Stimulated activated CD8-positive, alpha-beta memory T cell treated with anti-CD3 and anti-CD28 coated beads, Interleukin-7, amount 100 ng/mL, for 24 hours (primary cell): ENCODE results near the gene TRIO.
A peak's percentile ranks its signal among the peaks of the same experiment; 100 is the strongest.
"Not testable (repeated sequence)": the region's sequence is repeated elsewhere in the genome, so short reads cannot be mapped to it uniquely, and the experiment has no call there.

ENCODE experiments used
- DNase-seq: peaks from one replicate; pipeline ENCODE4 v3.0.0-alpha.2; 2020; ENCODE audit warnings: low read depth

TRIO gene

DNA sequence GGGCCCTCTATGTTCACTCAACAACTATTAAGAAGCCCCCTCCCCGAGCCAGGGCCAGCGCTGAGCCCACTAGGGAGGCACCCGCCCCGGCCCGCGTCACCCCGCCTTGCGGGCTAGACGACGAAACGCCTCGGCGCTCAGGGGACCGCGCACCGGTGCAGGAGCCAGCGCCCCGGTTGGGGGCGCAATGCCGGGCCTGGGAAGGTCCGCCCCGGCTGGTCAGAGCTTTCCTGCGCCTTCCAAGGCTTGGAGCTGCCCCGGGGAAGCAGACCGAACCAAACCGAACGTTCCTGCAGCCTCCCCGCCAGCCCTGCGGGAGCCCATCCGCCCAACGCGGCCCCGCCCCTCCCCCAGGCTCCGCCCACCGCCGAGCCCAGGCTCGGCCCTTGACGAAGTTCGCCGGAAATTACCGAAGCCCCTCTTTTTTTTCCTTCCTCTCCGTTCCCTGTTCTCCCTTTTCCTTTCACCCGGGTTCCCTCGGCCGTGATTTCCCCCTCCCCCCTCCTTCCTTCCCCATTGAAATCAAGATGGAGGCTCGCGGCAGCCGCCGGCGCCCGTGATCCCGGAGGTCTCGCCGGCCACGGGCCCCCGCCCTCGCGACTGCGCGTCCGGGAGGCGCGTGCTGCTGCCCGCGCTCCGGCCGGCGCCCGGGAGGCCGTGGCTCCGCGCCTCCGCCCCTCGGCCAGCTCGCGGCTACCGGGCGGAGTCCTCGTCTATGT is at the start of gene TRIO:
Gene TRIO (plus strand): TSS at position 516 of the 719 bp plus-strand sequence. CDS start 384 bp downstream, outside the sequence.
- DNase-seq: peak; percentile 48

GRCh38 chr5:14097380-14097779 is 45.8 kb upstream of the TRIO start:
- not testable (repeated sequence) for DNase-seq

- DNase-seq: no peak
Observed at GRCh38 chr5:14097998-14098471, 45.1 kb upstream of the TRIO start.

- no peak for DNase-seq
Observed at GRCh38 chr5:14100281-14100680, 42.9 kb upstream of the TRIO start.

GRCh38 chr5:14101922-14102321 is 41.2 kb upstream of the TRIO start:
- no peak for DNase-seq

DNA sequence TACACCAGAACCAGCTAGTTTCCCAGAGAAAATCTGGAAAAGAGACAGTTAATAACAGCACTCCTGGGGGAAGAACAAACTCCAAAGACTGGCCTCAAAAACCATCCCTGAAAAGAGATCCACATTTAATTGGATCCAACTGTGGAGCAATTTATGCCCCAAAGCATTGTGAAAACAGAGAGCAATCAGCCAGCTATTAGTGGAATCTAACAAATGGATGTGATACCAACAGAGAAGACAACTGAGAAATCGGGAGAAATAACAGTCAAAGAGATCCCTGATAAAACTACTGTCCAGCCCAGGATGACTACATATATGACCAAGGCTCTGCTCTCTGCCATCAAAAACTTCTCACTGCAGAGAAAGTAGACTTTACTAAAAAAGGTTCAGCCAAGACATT is 40.5 kb upstream of the TRIO start:
- no peak for DNase-seq

DNA sequence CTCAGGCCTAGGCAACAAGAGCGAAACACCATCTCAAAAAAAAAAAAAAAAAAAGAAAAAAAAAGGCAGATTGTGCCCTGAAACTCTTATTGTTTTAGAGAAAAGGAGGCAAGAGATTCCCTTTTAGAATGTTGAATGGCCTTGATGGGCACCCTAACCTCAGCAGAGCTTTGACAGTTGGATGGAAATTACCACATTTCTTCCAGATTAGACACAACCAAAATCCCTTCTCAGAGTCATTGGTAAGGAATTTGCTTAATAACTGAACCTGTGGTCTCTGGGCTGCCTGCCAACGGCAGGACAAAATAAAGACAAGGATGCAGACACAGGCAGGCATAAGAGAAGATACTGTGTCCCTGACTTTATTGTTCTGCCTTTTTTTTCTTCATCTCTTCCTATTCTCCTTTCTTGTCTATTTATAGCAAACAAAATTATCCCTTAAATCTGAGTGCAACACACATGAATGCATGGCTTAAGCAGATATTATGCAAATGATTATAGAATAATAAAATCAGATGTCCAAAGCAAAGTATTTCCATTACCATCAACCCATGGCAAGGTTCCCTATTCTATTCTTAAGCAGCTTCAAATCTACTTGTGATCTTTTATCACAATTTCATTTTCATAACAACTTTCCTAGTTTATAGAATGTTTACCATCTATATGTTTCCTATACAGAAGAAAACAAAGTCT is 37.3 kb upstream of the TRIO start:
- no peak for DNase-seq

GRCh38 chr5:14107536-14107935 is 35.6 kb upstream of the TRIO start:
- DNase-seq: no peak

DNA sequence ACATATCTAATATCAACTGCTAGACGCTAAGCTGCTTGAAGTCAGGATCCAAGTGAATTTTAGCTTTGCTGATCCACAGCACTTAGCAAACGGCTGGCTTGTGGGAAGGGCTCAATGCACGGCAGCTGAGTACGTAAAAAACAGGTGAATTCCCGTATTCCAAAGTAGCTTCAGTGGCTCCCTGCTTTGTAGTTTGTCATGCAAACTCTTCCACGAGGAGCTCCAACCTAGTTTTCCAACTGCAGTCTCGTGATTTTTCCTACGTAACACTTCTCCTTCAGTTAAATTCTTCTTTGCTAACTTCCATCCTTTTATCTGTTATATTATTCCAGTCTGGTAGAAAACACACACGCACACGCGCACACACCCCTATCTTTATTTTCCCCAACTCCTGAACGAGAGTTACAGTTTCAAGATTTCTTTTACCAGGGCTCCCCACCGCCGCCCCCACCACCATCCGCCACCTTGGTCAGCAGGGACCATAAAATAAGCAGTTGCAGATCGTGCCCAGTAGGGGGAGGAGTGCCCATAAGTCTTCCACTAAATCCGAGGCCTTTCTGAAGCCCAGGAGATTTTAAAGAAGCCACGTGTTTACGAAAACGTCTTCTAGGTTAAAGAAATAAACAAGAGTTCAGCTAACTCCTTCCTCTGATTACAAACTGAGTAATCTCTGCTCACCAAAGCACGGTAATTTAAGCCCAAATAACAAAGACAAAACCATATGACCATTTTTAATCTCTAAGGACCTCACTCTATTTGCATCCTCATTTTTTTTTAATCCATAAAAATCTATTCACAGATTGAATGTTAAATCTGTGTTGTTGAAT is 34.8 kb upstream of the TRIO start:
- DNase-seq: no peak

GRCh38 chr5:14109041-14109747 is 33.9 kb upstream of the TRIO start:
- DNase-seq: no peak

DNA sequence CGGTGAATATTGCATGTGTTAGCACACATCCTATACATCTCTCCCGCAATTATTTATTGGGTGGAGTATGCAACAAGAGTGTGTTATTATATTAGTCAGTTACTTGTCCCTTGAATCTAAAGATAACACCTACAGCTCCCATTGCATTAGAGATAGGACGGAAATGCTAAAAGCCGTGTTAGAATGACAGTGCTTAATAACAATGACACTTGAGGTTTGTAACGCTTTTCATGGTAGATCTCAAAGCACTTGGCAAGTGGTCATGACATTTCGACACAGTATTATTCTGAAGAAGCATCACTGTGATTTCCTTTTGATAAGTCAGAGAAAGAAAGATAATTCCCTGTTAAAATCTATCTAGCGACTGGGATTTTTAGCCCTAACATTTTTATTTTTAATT is 33.4 kb upstream of the TRIO start:
- no peak for DNase-seq

GRCh38 chr5:14110196-14110595 is 32.9 kb upstream of the TRIO start:
- no peak for DNase-seq

- DNase-seq: no peak
Observed at GRCh38 chr5:14110680-14111079, 32.5 kb upstream of the TRIO start.

DNA sequence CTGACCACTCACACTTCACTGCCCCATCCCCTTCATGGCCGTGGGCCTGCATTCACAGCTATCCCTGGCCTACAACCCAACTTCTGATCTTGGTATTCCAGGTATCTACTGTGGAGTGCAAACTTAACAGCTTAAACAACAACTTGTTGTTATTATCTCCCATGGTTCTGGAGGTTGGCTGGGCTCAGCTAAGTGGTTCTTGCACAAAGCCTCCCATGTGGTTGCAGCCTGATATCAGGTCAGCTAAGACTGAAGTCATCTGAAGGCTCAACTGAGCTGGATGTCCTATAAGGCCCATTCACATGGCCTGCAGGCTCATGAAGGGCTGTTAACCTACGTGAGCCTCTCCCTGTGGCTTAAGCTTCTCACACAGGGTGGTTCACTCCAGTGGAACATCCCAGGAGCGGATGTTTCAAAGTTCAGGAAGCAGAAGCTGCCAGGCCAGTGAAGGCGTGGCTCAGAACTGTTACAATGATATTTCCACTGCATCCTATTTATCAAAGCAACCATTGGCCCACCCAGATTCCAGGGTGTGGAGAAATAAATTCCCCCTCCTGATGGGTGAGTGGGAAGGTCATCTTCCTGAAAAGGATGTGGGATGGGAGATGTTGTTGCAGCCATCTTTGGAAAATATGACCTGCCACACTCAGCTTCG is 30.0 kb upstream of the TRIO start:
- DNase-seq: no peak

DNA sequence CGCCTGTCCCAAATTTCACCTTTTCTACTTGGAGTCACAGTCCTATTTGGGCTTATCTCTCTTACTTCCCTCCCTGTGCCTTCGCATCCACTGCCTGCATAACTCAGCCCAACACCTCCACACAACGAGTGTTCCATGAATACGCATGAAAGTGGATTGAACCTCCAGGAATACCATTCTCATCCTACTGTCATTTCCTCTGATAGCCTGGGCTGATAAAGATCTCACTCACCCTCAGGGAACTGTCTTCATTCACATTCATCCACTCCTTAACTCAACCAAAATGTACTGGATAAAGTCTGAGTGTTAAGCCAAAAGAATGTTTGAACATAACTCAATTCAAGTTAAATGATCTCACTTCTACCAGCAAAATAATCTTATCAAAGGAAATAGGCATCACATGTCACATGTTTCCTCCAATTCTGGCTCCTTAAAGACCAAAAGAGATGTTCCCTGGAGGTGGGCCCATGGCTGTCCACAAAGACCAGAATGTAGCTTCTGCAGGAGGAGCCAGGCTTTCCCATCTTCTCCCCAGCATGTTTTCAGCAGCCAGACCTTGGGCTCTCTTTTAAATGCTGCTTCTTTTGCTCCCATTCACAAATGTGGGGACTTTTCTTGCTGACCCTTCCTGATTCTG is 28.4 kb upstream of the TRIO start:
- DNase-seq: no peak

DNA sequence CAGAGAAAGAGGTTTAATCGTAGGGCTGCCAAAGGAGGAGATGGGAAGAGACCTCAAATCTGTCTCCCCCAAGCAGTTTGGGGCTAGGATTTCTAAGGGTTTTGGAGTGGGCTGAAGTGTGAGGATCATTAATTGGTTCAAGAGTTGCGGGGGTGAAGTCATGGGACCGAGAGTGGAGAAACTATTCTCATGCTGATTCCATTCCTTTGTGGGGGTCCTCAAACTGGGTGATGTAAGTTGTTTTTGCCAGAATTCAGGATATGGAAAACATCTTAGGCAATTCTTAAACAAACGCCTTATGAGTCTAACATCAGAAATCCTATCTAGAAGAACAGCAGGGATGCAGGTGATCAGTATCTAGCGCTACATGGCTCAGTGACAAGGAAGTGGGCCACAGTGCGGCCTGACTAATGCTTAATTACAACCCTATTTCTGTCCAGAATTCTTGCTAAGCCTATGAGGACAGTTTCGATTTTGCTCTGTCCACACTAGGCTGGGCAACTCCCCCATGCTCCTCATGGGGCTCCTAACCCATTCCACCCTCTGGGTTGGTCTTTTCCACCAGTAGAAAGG is 27.7 kb upstream of the TRIO start:
- DNase-seq: no peak

GRCh38 chr5:14118551-14119320 is 24.4 kb upstream of the TRIO start:
- DNase-seq: no peak

GRCh38 chr5:14120176-14120575 is 23.0 kb upstream of the TRIO start:
- DNase-seq: no peak

DNA sequence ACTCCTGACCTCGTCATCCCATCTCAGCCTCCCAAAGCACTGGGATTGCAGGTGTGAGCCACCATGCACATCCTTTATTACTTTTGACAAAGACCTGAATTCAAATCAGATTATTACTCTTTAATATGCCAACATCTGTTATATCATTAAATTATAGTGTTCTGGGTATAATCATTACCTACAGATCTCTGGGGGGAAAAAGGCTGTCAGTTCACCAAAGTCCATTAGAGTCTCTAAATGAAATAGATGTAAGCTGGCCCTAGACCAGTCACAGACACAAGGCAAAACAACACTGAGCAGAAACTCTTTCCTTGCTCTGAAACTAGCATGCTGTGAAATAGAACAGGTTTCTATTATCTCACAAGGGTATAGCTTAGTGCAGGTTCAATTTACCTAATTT is 21.6 kb upstream of the TRIO start:
- no peak for DNase-seq

DNA sequence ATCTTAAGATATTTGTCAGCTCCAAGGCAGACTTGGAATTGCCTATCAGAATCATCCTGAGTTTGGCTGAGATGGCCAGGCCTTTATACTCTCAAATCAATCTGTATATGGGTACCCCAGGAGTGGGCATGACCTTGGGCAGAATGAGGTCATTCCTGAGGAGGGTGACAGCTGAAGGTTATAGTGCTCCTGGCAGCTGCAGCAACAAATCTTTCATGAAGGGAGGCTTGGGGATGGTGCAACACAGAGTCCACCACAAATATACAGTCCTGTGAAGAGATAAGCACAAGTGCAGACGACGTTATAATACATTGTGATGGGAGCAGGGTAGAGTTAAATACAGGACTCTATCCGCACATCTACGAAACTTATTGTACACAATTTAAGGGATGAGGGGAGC is 21.1 kb upstream of the TRIO start:
- DNase-seq: no peak
